Cardiac muscle cell (in vitro differentiated cells and primary cell): ENCODE data around the gene ATRAID. TPM values are rescaled to one million over a fixed set of nuclear protein-coding genes. Genes with fewer than 3 reads are reported as not detected.

Source experiments
- DNase-seq, 2 donors: peaks; one replicate each; pipeline versions ENCODE4 v3.0.0 to v3.0.0-alpha.2; 2010 to 2017; ENCODE audit warnings: low read depth in 1 of 2, low spot score in 1 of 2
- H3K27ac ChIP-seq: fragments of 200-600 bp; sonication (generic); 2 replicates; pipeline ENCODE4 v1.5.1; 2016
- H3K27me3 ChIP-seq: fragments of 200-600 bp; sonication (generic); 2 replicates; pipeline ENCODE4 v1.6.0; 2016; ENCODE audit warnings: control low read depth
- H3K36me3 ChIP-seq: fragments of 200-600 bp; sonication (generic); 2 replicates; pipeline ENCODE4 v1.5.1; 2016; ENCODE audit warnings: control low read depth
- H3K4me1 ChIP-seq: fragments of 200-600 bp; sonication (generic); 2 replicates; pipeline ENCODE4 v1.8.1; 2017; ENCODE audit warnings: low read depth, mild to moderate bottlenecking, mixed run types
- H3K4me3 ChIP-seq: fragments of 200-600 bp; sonication (generic); 2 replicates; pipeline ENCODE4 v1.5.1; 2016; ENCODE audit warnings: mild to moderate bottlenecking
- H3K9me3 ChIP-seq: fragments of 200-600 bp; sonication (generic); 2 replicates; pipeline ENCODE4 v1.5.1; 2017; ENCODE audit warnings: low read depth, mild to moderate bottlenecking, control low read depth
- CTCF ChIP-seq: IDR thresholded peaks from 2 replicates; pipeline ENCODE4 v1.5.1; 2012; ENCODE audit warnings: low read depth, mild to moderate bottlenecking, low read length
- polyA plus RNA-seq: library from polyadenylated mRNA; unstranded; fragments of >200 nt; fragmentation: Nextera tagmentation; extraction: Ambion mirVana; gene quantifications from 2 replicates; pipeline ENCODE4 v1.2.1, GENCODE V29; 2016
- total RNA-seq: library from RNA; depleted of rRNA; stranded (reverse); fragments of >200 nt; gene quantifications from 2 replicates; pipeline ENCODE4 v1.2.3, GENCODE V29; 2016

Gene ATRAID
- total and polyA plus RNA-seq, 2 experiments from 2014 or later = 177 to 290 TPM

- Histone ChIP-seq H3K4me3 (no peak overlapping the region), H3K27ac (no peak overlapping the region), H3K4me1 (peaks cover 12% of the 10 kb centered on the region), H3K36me3 (peaks cover 47% of the 10 kb centered on the region), H3K9me3 (no peaks in the 10 kb centered on the region), H3K27me3 (no peaks in the 10 kb centered on the region)
- TF ChIP-seq CTCF = no peak
- no peak for DNase-seq
Observed at GRCh38 chr2:27238976-27239375, 27.1 kb downstream of the ATRAID start.

DNA sequence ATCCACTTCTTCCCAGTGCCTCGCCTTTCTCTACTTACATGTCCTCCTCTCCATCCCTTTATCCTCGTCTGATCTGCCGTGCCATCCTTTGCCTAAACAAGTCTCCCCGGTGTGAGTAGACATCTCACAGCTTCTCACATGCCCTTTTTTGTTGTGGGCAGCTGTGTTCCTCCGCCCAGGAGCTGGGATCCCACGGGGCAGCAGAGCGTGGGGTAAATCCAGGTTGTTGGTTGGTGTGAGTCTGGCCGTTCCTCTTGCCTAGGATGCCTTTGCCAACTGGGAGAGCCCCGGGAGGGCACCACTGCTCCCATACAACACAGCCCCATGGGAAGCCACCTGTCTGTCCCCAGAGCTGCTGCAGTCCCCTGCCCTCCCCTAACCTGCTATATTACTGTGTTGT lies 28.6 kb downstream of the ATRAID start:
- Histone ChIP-seq H3K4me3 (no peak overlapping the region), H3K27ac (no peak overlapping the region), H3K4me1 (peaks cover 16% of the 10 kb centered on the region), H3K36me3 (peaks cover 33% of the 10 kb centered on the region), H3K27me3 (no peaks in the 10 kb centered on the region), H3K9me3 (no peaks in the 10 kb centered on the region)
- no peak for DNase-seq
- TF ChIP-seq CTCF = no peak

- Histone ChIP-seq H3K27me3 (no peaks in the 10 kb centered on the region), H3K4me1 (peaks cover 16% of the 10 kb centered on the region), H3K9me3 (no peaks in the 10 kb centered on the region), H3K4me3 (no peak overlapping the region), H3K36me3 (peaks cover 26% of the 10 kb centered on the region), H3K27ac (peak overlapping the region; percentile 83)
- DNase-seq = no peak
- TF ChIP-seq CTCF = no peak
Observed at GRCh38 chr2:27241761-27242613, 30.1 kb downstream of the ATRAID start.

- H3K4me3 ChIP-seq = no peak overlapping the region
- peaks cover 16% of the 10 kb centered on the region for H3K4me1 ChIP-seq
- no peaks in the 10 kb centered on the region for H3K27me3 ChIP-seq
- TF ChIP-seq CTCF = no peak
- H3K9me3 ChIP-seq = no peaks in the 10 kb centered on the region
- DNase-seq = no peak
- H3K27ac ChIP-seq = peak overlapping the region; percentile 83
- peaks cover 26% of the 10 kb centered on the region for H3K36me3 ChIP-seq
Observed at GRCh38 chr2:27242614-27242951, 30.7 kb downstream of the ATRAID start.

GRCh38 chr2:27243391-27244130 lies 31.7 kb downstream of the ATRAID start:
- no peaks in the 10 kb centered on the region for H3K27me3 ChIP-seq
- peaks cover 16% of the 10 kb centered on the region for H3K4me1 ChIP-seq
- H3K27ac ChIP-seq = peak overlapping the region; percentile 83
- TF ChIP-seq CTCF = no peak
- H3K4me3 ChIP-seq = no peak overlapping the region
- H3K9me3 ChIP-seq = no peaks in the 10 kb centered on the region
- DNase-seq = peak in 1 of 2 donors; percentile 63
- peaks cover 21% of the 10 kb centered on the region for H3K36me3 ChIP-seq
